Nephron (organoid): ENCODE data around the gene TELO2.

Experiments used
- H3K27ac Mint-ChIP-seq, 3 experiments: 2 replicates each; pipeline ENCODE4 v1.8.0; 2020; ENCODE audit warnings: mixed read lengths in 3 of 3, mild to moderate bottlenecking in 2 of 3, moderate library complexity in 1 of 3
- H3K27me3 Mint-ChIP-seq: 2 replicates; pipeline ENCODE4 v1.8.0; 2021; ENCODE audit warnings: low read depth, mild to moderate bottlenecking, moderate library complexity, mixed read lengths
- H3K36me3 Mint-ChIP-seq: 2 replicates; pipeline ENCODE4 v1.8.0; 2020; ENCODE audit warnings: low read depth, mixed read lengths
- H3K4me1 Mint-ChIP-seq: 2 replicates; pipeline ENCODE4 v1.8.0; 2020; ENCODE audit warnings: mixed read lengths
- H3K4me3 Mint-ChIP-seq, 3 experiments: 2 replicates each; pipeline ENCODE4 v1.8.0; 2020; ENCODE audit warnings: mild to moderate bottlenecking in 3 of 3, mixed read lengths in 3 of 3, moderate library complexity in 2 of 3
- H3K9me3 Mint-ChIP-seq: 2 replicates; pipeline ENCODE4 v1.8.0; 2020; ENCODE audit warnings: mixed read lengths
- TF ChIP-seq, protein P1 (sequence below), 3 experiments: fragments of 200-600 bp; sonication (generic); IDR thresholded peaks; one replicate each; pipeline ENCODE4 v1.5.0; 2021; ENCODE audit warnings: antibody characterized with exemption in 3 of 3; ENCODE audit not compliant: unreplicated experiment in 3 of 3

TELO2 gene

GRCh38 chr16:1542533-1542932, 49.4 kb downstream of the TELO2 start:
- peak overlapping the region in 2 of 3 experiments; percentile 89 to 98 for H3K27ac Mint-ChIP-seq
- H3K9me3 Mint-ChIP-seq: no peaks in the 10 kb centered on the region
- TF ChIP-seq, protein P1, sequence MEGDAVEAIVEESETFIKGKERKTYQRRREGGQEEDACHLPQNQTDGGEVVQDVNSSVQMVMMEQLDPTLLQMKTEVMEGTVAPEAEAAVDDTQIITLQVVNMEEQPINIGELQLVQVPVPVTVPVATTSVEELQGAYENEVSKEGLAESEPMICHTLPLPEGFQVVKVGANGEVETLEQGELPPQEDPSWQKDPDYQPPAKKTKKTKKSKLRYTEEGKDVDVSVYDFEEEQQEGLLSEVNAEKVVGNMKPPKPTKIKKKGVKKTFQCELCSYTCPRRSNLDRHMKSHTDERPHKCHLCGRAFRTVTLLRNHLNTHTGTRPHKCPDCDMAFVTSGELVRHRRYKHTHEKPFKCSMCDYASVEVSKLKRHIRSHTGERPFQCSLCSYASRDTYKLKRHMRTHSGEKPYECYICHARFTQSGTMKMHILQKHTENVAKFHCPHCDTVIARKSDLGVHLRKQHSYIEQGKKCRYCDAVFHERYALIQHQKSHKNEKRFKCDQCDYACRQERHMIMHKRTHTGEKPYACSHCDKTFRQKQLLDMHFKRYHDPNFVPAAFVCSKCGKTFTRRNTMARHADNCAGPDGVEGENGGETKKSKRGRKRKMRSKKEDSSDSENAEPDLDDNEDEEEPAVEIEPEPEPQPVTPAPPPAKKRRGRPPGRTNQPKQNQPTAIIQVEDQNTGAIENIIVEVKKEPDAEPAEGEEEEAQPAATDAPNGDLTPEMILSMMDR (IDR thresholded peaks at IDR 0.05; ENCODE audit: unreplicated experiment in 3 of 3): no peak
- H3K4me1 Mint-ChIP-seq: peaks cover 51% of the 10 kb centered on the region
- H3K27me3 Mint-ChIP-seq: no peaks in the 10 kb centered on the region
- H3K4me3 Mint-ChIP-seq: no peak overlapping the region
- peaks cover 14% of the 10 kb centered on the region for H3K36me3 Mint-ChIP-seq

- peak overlapping the region; percentile 31 to 69 (median 34) for H3K4me3 Mint-ChIP-seq
Measured at GRCh38 chr16:1543085-1543896, 50.1 kb downstream of the TELO2 start.

DNA sequence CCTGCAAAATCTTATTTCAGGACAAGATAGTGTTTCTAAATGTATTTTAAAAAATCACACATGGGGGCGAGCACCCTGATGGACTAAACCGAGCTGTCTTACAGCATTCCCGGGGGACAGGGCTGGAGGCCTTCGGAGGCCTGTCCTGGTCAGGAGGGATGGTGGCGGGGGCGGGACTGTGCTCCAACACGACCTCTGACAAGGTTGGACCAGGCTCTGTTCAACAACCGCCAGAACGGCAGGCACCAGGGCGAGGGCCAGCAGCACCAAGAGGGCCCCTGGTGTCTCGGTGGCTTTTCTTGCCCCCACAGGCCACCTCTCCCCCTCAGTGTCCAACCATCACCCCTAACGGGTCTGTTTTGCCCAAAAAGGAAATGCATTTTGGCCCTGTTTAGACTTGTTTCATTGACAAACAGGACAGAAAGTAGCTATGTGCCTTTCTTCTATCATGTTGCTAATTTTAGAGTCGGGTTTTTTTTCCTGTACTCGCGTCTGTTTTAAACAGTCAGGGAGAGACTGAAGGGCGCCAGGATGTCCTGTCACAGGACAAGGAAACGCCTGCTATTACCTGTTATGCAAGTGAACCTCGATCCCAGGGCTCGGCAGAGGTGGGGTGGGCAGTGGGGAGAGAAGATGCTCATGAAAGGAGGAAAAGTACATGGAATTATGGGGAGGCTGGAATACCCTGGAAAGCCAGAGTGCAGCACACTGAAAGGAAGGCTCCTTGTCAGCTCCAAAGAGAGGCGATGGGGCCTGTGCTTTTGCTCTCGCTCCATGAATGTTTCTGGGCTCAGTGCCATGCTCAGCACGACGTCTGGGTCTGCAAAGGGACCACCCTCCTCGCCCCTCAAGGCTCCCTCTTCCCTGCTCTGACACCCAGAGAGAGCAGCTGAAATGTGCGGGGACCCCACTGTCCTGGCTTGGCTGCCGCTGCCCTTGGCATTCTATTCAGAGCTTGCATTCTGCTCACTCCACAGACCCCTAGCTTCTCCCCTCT, 52.2 kb downstream of the TELO2 start:
- peaks cover 20% of the 10 kb centered on the region for H3K36me3 Mint-ChIP-seq
- H3K9me3 Mint-ChIP-seq: no peaks in the 10 kb centered on the region
- peak overlapping the region; percentile 85 to 98 (median 88) for H3K27ac Mint-ChIP-seq
- H3K27me3 Mint-ChIP-seq: no peaks in the 10 kb centered on the region
- H3K4me3 Mint-ChIP-seq: peak overlapping the region in 2 of 3 experiments; percentile 35 to 48
- peaks cover 72% of the 10 kb centered on the region for H3K4me1 Mint-ChIP-seq
- TF ChIP-seq, protein P1 (IDR thresholded peaks at IDR 0.05; ENCODE audit: unreplicated experiment in 3 of 3): no peak

More at GRCh38 chr16:1543085-1543896, 50.1 kb downstream of the TELO2 start:
- H3K9me3 Mint-ChIP-seq: no peaks in the 10 kb centered on the region
- TF ChIP-seq, protein P1 (IDR thresholded peaks at IDR 0.05; ENCODE audit: unreplicated experiment in 3 of 3): no peak
- H3K27me3 Mint-ChIP-seq: no peaks in the 10 kb centered on the region
- H3K36me3 Mint-ChIP-seq: peaks cover 16% of the 10 kb centered on the region
- peak overlapping the region; percentile 76 to 98 (median 89) for H3K27ac Mint-ChIP-seq
- H3K4me1 Mint-ChIP-seq: peaks cover 58% of the 10 kb centered on the region

GRCh38 chr16:1546430-1546829, 53.3 kb downstream of the TELO2 start:
- Mint-ChIP-seq H3K4me1 (peaks cover 66% of the 10 kb centered on the region), H3K27ac (peak overlapping the region in 2 of 3 experiments; percentile 98), H3K36me3 (peaks cover 17% of the 10 kb centered on the region), H3K4me3 (no peak overlapping the region), H3K9me3 (no peaks in the 10 kb centered on the region), H3K27me3 (no peaks in the 10 kb centered on the region)
- TF ChIP-seq, protein P1 (IDR thresholded peaks at IDR 0.05; ENCODE audit: unreplicated experiment in 3 of 3): no peak

DNA sequence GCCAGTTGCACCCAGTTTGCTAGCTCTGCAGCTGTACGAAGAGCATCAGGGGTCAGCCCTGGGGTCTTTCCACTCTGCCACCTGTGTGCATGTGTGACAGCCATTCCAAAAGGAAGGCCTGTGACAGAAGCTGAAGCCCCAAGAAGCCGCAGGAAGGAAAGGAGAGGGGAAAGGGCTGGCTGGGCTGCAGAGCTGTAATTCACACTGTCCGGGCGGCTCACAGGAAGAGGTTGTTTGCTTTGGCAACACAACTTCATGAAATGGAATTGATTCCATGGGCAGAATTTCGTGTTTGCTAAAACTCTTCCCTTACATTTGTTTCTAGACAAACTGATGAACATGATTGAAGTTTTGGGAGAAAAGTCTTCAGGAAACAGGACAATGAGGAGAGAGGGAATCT, 55.1 kb downstream of the TELO2 start:
- peaks cover 25% of the 10 kb centered on the region for H3K36me3 Mint-ChIP-seq
- H3K4me3 Mint-ChIP-seq: peak overlapping the region; percentile 40 to 76 (median 69)
- TF ChIP-seq, protein P1 (IDR thresholded peaks at IDR 0.05; ENCODE audit: unreplicated experiment in 3 of 3): no peak
- H3K9me3 Mint-ChIP-seq: no peaks in the 10 kb centered on the region
- H3K27ac Mint-ChIP-seq: peak overlapping the region; percentile 94 to 98 (median 98)
- no peaks in the 10 kb centered on the region for H3K27me3 Mint-ChIP-seq
- peaks cover 59% of the 10 kb centered on the region for H3K4me1 Mint-ChIP-seq
